Endothelial cell of umbilical vein (primary cell): ENCODE results near the gene IKZF1. TPM values are rescaled to one million over a fixed set of nuclear protein-coding genes. Genes with fewer than 3 reads are reported as not detected.

Source experiments
- BruUV-seq: library from RNA; stranded (reverse); fragments of 400-500 nt; replicated peaks from 2 replicates; lab custom pipeline; 2021; lab: Mats Ljungman, UMichigan
- CTCF ChIA-PET: fragments of 300-600, 350-600 bp; sonication (Branson Sonifier 250); formaldehyde crosslinking; loops from one replicate; lab custom pipeline; 2021; ENCODE audit warnings: antibody characterized with exemption, inconsistent platforms; lab: Charles Lee
- POLR2A ChIA-PET: fragments of 300-600, 350-600 bp; sonication (Branson Sonifier 250); formaldehyde crosslinking; loops from one replicate; lab custom pipeline; 2021; ENCODE audit warnings: antibody characterized with exemption, inconsistent platforms; lab: Charles Lee
- DNase-seq: peaks from one replicate; pipeline ENCODE4 v3.0.0-alpha.2; 2011; ENCODE audit warnings: low read depth, low spot score
- FAIRE-seq: peaks from 2 replicates; lab custom pipeline; 2011; peaks lifted over from hg19 to GRCh38; lab: Jason Lieb, UNC
- H2AFZ ChIP-seq: 2 replicates; pipeline ENCODE4 v1.6.0; 2012; ENCODE audit warnings: low read depth, low read length, control low read depth, inconsistent platforms
- H3K27ac ChIP-seq: 2 replicates; pipeline ENCODE4 v1.5.1; 2011; ENCODE audit warnings: low read depth, mild to moderate bottlenecking, control low read depth, low read length, moderate library complexity; ENCODE audit not compliant: insufficient read depth
- H3K27me3 ChIP-seq, 2 experiments: 2 replicates each; pipeline versions ENCODE4 v1.6.0 to v1.6.1; 2011; ENCODE audit warnings: low read length in 2 of 2, mixed read lengths in 1 of 2; ENCODE audit not compliant: control insufficient read depth in 2 of 2, insufficient read depth in 2 of 2
- H3K36me3 ChIP-seq, 2 experiments: 2 replicates in 1 of 2; 3 replicates in 1 of 2; pipeline ENCODE4 v1.5.1; 2011; ENCODE audit warnings: low read length in 2 of 2, mild to moderate bottlenecking in 1 of 2, moderate library complexity in 1 of 2; ENCODE audit not compliant: control insufficient read depth in 2 of 2, insufficient read depth in 2 of 2; ENCODE audit errors: extremely low read depth in 1 of 2
- H3K4me1 ChIP-seq: 3 replicates; pipeline ENCODE4 v1.5.1; 2011; ENCODE audit warnings: mild to moderate bottlenecking, low read length; ENCODE audit not compliant: control insufficient read depth, insufficient read depth; ENCODE audit errors: extremely low read depth
- H3K4me2 ChIP-seq: 2 replicates; pipeline ENCODE4 v1.6.1; 2011; ENCODE audit warnings: low read length, control low read depth, mixed read lengths; ENCODE audit not compliant: insufficient read depth
- H3K4me3 ChIP-seq, 3 experiments: fragments of 200-600 bp in 1 of 3; sonication (generic), shearing (Covaris generic) in 1 of 3; replicated peaks in 1 of 3; 2 replicates each; pipeline ENCODE4 v1.5.1; 2011 to 2016; ENCODE audit warnings: control low read depth in 3 of 3, low read length in 3 of 3, mild to moderate bottlenecking in 2 of 3, inconsistent platforms in 1 of 3, low read depth in 1 of 3, moderate library complexity in 1 of 3; ENCODE audit not compliant: insufficient read depth in 1 of 3
- H3K79me2 ChIP-seq: 2 replicates; pipeline ENCODE4 v1.6.0; 2012; ENCODE audit warnings: low read length, inconsistent platforms; ENCODE audit not compliant: control insufficient read depth, insufficient read depth
- H3K9ac ChIP-seq: replicated peaks from 2 replicates; pipeline ENCODE3; 2011; ENCODE audit warnings: low read length, control low read depth; ENCODE audit not compliant: insufficient read depth; ENCODE audit errors: extremely low read depth
- H3K9me1 ChIP-seq: replicated peaks from 3 replicates; pipeline ENCODE4 v1.6.0; 2011; ENCODE audit warnings: mild to moderate bottlenecking, low read length; ENCODE audit not compliant: control insufficient read depth, insufficient read depth; ENCODE audit errors: extremely low read depth
- H3K9me3 ChIP-seq: replicated peaks from 2 replicates; pipeline ENCODE4 v1.5.1; 2012; ENCODE audit warnings: low read length, inconsistent platforms; ENCODE audit not compliant: control insufficient read depth, insufficient read depth
- H4K20me1 ChIP-seq: replicated peaks from 2 replicates; pipeline ENCODE3; 2011; ENCODE audit warnings: mild to moderate bottlenecking, low read length; ENCODE audit not compliant: control insufficient read depth, insufficient read depth; ENCODE audit errors: extremely low read depth
- CTCF ChIP-seq, 2 donors: IDR thresholded peaks; 1 replicate in 1 of 2; 2 replicates in 1 of 2; pipeline ENCODE4 v1.5.1; 2011; ENCODE audit warnings: low read length in 2 of 2, mild to moderate bottlenecking in 2 of 2, moderate library complexity in 2 of 2, control low read depth in 1 of 2, inconsistent platforms in 1 of 2, low read depth in 1 of 2; ENCODE audit not compliant: insufficient read depth in 1 of 2; ENCODE audit errors: extremely low read depth in 1 of 2
- EZH2 ChIP-seq: IDR thresholded peaks from 2 replicates; pipeline ENCODE4 v1.6.1; 2012; ENCODE audit warnings: borderline replicate concordance, low read depth, mild to moderate bottlenecking, moderate library complexity, low read length, inconsistent platforms; ENCODE audit not compliant: severe bottlenecking
- FOS ChIP-seq: IDR thresholded peaks from 2 replicates; pipeline ENCODE4 v1.6.1; 2011; ENCODE audit warnings: mild to moderate bottlenecking, low read length, moderate library complexity, borderline replicate concordance; ENCODE audit not compliant: insufficient read depth
- GATA2 ChIP-seq: IDR thresholded peaks from 2 replicates; pipeline ENCODE4 v1.7.0; 2011; ENCODE audit warnings: low read depth, mild to moderate bottlenecking, moderate library complexity, mixed read lengths, low read length; ENCODE audit not compliant: insufficient read length, insufficient read depth
- JUN ChIP-seq: IDR thresholded peaks from 2 replicates; pipeline ENCODE4 v1.6.1; 2011; ENCODE audit warnings: borderline replicate concordance, low read depth; ENCODE audit not compliant: insufficient read length, insufficient read depth
- MYC ChIP-seq: IDR thresholded peaks from one replicate; pipeline ENCODE4 v1.6.1; 2011; ENCODE audit warnings: mild to moderate bottlenecking, low read depth, low read length
- POLR2A ChIP-seq: IDR thresholded peaks from 2 replicates; pipeline ENCODE4 v1.6.1; 2012; ENCODE audit warnings: low read depth, mild to moderate bottlenecking, control low read depth, low read length
- POLR2AphosphoS5 ChIP-seq: IDR thresholded peaks from 2 replicates; pipeline ENCODE4 v1.6.1; 2012; ENCODE audit warnings: low read depth, mild to moderate bottlenecking, control low read depth, low read length, moderate library complexity; ENCODE audit not compliant: insufficient read depth
- dilution Hi-C: fragments of 300-500 bp; cut with MboI; formaldehyde crosslinking; loops from one replicate; pipeline ENCODE4 v1.15.0; 2019; ENCODE audit warnings: low sequenced_read_pairs; ENCODE audit not compliant: extremely low pct_ligation_motif_present
- intact Hi-C: fragments of 100-400 bp; cut with micrococcal nuclease; formaldehyde crosslinking; loops from one replicate; pipeline ENCODE4 v1.10.0; 2022
- polyA plus RNA-seq, 4 experiments: library from polyadenylated mRNA; depleted of rRNA in 3 of 4; stranded (reverse) in 3 of 4; unstranded in 1 of 4; fragments of >200 nt; gene quantifications; 2 replicates each; pipeline versions ENCODE4 v1.2.1 to v1.2.3, GENCODE V29; 2011 to 2012; ENCODE audit warnings: missing spikeins in 1 of 4
- total RNA-seq: library from RNA; stranded (reverse); gene quantifications from 2 replicates; pipeline ENCODE4 v1.2.3, GENCODE V29; 2021
- TF ChIP-seq, protein P1 (sequence below): IDR thresholded peaks from 2 replicates; pipeline ENCODE4 v1.6.1; 2011; ENCODE audit not compliant: insufficient read depth, insufficient read length

The IKZF1 gene
- total and polyA plus RNA-seq, 2 donors (not counting 3 experiments of a cell fraction or from before 2014, with no cell fraction given), result 0.01 to 0.20 TPM

DNA sequence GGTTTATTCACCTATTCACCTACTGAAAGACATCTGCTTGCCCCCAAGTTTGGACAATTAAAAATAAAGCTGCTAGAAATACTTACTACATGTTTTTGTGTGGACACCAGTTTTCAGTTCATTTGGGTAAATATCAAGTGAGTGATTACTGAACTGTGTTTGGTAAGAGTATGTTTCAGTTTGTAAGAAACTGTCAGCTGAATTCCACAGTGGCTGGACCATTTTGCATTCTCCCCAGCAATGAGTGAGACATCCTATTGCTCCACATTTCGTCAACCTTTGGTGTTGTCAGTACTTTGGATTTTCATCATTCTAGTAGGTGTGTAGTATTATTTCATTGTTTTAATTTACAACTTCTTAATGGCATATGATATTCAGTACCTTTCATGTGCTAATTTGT is 17.4 kb upstream of the IKZF1 start:
- FAIRE-seq, result no peak
- no peak overlapping the region for H3K4me2 ChIP-seq

More for the DNA sequence above, 17.4 kb upstream of the IKZF1 start:
- Histone ChIP-seq H4K20me1 (no peaks in the 10 kb centered on the region), H3K27me3 (no peaks in the 10 kb centered on the region), H3K4me1 (no peaks in the 10 kb centered on the region), H3K27ac (no peak overlapping the region), H3K9ac (no peak overlapping the region), H3K4me3 (no peak overlapping the region), H3K79me2 (no peaks in the 10 kb centered on the region), H2AFZ (no peak overlapping the region), H3K9me1 (no peaks in the 10 kb centered on the region), H3K36me3 (no peaks in the 10 kb centered on the region), H3K9me3 (no peaks in the 10 kb centered on the region)
- TF ChIP-seq JUN (no peak), FOS (no peak), EZH2 (no peak), POLR2A (no peak), GATA2 (no peak), CTCF (IDR thresholded peaks at IDR 0.05; ENCODE audit: extremely low read depth in 1 of 2, insufficient read depth in 1 of 2, low read depth in 1 of 2, low read length in 2 of 2) (no peak), MYC (no peak), POLR2AphosphoS5 (no peak)
- TF ChIP-seq, protein P1, sequence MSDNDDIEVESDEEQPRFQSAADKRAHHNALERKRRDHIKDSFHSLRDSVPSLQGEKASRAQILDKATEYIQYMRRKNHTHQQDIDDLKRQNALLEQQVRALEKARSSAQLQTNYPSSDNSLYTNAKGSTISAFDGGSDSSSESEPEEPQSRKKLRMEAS, result no peak
- ChIA-PET CTCF (no interaction called here), POLR2A (no interaction called here)
- BruUV-seq, result no TSS peak
- intact Hi-C loops, result no loop called here
- dilution Hi-C loops, result no loop called here
- no peak for DNase-seq
